Suprapubic skin (tissue), 4 donors: ENCODE data around the gene PKD2L2. TPM values are rescaled to one million over a fixed set of nuclear protein-coding genes. Genes with fewer than 3 reads are reported as not detected.
"Not testable (repeated sequence)": the region's sequence is repeated elsewhere in the genome, so short reads cannot be mapped to it uniquely, and the experiment has no call there.

Experiments used
- DNase-seq, 2 donors: peaks; one replicate each; pipeline ENCODE4 v3.0.0-alpha.2; 2019; ENCODE audit warnings: low spot score in 2 of 2
- H3K27ac ChIP-seq: fragments of 200-600 bp; sonication (generic); one replicate; pipeline ENCODE4 v1.5.1; 2019
- H3K27me3 ChIP-seq: fragments of 200-600 bp; sonication (generic); one replicate; pipeline ENCODE4 v1.5.1; 2019
- H3K36me3 ChIP-seq: fragments of 200-600 bp; sonication (generic); one replicate; pipeline ENCODE4 v1.5.1; 2019
- H3K4me1 ChIP-seq: fragments of 200-600 bp; sonication (generic); one replicate; pipeline ENCODE4 v1.5.1; 2019
- H3K4me3 ChIP-seq: fragments of 200-600 bp; sonication (generic); one replicate; pipeline ENCODE4 v1.5.1; 2019; ENCODE audit warnings: mild to moderate bottlenecking
- H3K9me3 ChIP-seq: fragments of 200-600 bp; sonication (generic); one replicate; pipeline ENCODE4 v1.5.1; 2019
- EP300 ChIP-seq: sonication (generic); formaldehyde crosslinking; IDR thresholded peaks from one replicate; pipeline ENCODE4 v1.6.1; 2017; ENCODE audit warnings: antibody characterized with exemption
- POLR2A ChIP-seq, 2 donors: fragments of 450-650 bp; IDR thresholded peaks; one replicate each; pipeline ENCODE4 v1.6.1; 2017; ENCODE audit warnings: antibody characterized with exemption in 2 of 2, mild to moderate bottlenecking in 2 of 2, moderate library complexity in 2 of 2
- POLR2AphosphoS5 ChIP-seq, 3 donors: sonication (generic); formaldehyde crosslinking; IDR thresholded peaks; one replicate each; pipeline ENCODE4 v1.6.1; 2017; ENCODE audit warnings: antibody characterized with exemption in 3 of 3
- WGBS: methylation state at CpG from one replicate; pipeline ENCODE4 v1.1.5; 2018; 5-methylcytosine and 5-hydroxymethylcytosine counted together
- total RNA-seq, 4 donors: library from RNA; depleted of rRNA; stranded (reverse); fragments of >200 nt; gene quantifications; one replicate each; pipeline ENCODE4 v1.1.0, GENCODE V29; 2016
- TF ChIP-seq, protein P1 (sequence below), 2 donors: fragments of 200-600 bp in 1 of 2; fragments of 450-650 bp in 1 of 2; sonication (generic) in 1 of 2; IDR thresholded peaks; one replicate each; pipeline ENCODE4 v1.5.1; 2016 to 2019; ENCODE audit warnings: antibody characterized with exemption in 2 of 2, mild to moderate bottlenecking in 1 of 2, moderate library complexity in 1 of 2

Gene PKD2L2
- total RNA-seq, 4 donors from 2014 or later: not detected

DNA sequence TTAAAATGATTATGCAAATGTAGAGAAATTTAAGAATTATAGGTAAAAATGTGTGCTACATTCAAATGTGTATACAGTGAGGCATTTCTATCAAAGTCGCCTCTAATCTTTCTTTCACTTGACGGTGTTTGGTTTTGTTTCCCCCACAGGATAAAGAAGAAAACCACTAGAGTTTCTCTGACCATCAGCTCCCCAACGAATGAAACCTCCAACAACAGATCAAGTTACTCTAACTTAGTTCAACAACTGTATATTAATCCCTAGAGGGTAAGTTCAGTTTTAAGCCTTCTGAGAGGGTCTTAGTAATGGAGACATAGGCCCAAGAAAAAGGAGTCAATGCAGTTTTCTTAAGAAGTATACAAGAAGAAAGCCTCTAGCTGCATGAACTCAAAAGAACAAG, 33.1 kb upstream of the PKD2L2 start:
- Histone ChIP-seq H3K27ac (no peak overlapping the region), H3K4me1 (peaks cover 5% of the 10 kb centered on the region), H3K4me3 (no peak overlapping the region), H3K36me3 (no peaks in the 10 kb centered on the region), H3K27me3 (no peaks in the 10 kb centered on the region), H3K9me3 (no peaks in the 10 kb centered on the region)
- no peak for DNase-seq
- WGBS: 87% methylated on average over 3 of the region's 3 CpGs
- TF ChIP-seq EP300: no peak
- no peak for TF ChIP-seq POLR2AphosphoS5 (IDR thresholded peaks at IDR 0.05)
- no peak for TF ChIP-seq POLR2A (IDR thresholded peaks at IDR 0.05)
- TF ChIP-seq, protein P1, sequence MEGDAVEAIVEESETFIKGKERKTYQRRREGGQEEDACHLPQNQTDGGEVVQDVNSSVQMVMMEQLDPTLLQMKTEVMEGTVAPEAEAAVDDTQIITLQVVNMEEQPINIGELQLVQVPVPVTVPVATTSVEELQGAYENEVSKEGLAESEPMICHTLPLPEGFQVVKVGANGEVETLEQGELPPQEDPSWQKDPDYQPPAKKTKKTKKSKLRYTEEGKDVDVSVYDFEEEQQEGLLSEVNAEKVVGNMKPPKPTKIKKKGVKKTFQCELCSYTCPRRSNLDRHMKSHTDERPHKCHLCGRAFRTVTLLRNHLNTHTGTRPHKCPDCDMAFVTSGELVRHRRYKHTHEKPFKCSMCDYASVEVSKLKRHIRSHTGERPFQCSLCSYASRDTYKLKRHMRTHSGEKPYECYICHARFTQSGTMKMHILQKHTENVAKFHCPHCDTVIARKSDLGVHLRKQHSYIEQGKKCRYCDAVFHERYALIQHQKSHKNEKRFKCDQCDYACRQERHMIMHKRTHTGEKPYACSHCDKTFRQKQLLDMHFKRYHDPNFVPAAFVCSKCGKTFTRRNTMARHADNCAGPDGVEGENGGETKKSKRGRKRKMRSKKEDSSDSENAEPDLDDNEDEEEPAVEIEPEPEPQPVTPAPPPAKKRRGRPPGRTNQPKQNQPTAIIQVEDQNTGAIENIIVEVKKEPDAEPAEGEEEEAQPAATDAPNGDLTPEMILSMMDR (IDR thresholded peaks at IDR 0.05): no peak

DNA sequence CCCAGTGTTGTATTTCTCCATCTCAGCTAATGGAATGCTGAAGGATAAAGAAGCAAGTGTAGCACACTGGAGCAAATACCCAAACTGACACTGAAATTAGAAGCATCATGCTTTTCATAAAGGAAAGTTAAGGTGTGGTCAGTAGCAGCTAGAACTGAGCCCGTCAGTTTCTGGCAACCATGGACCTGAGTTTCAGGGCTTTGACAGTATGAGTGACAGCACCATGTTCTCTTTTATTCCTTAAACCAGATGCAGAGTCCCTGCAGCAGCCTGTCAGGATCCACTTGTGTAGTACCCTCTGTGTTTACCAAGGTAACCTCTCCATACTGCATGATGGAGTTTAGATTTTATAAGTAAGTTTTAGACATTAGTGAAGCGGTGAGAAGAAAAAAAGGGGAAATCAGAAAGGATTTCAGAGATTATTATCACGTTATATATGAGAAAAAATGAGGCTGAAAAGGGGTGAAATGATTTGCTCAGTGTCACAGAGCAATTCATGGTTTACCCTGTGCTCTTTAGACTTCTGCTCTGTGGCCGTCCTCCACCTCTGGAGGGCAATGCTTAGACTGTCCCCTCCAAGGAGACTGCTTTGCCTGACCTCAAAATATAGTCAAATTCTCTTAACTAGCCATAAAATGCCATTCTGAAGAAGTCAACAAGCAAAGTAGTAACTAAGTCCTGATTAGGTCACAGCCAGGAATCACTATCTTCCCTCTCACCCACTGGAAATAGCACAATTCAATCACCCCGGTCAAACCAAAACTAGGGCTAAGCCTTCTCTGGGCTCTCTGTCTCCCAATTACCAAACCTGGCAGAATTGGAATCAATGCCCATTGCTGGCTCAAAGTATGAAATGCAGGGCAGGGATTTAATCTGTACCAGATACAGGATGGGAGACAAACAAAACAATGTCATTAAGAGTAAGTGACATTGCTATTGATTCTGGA, 32.1 kb upstream of the PKD2L2 start:
- no peaks in the 10 kb centered on the region for H3K27me3 ChIP-seq
- H3K4me1 ChIP-seq: peaks cover 5% of the 10 kb centered on the region
- no peak overlapping the region for H3K27ac ChIP-seq
- TF ChIP-seq EP300 (no peak), POLR2AphosphoS5 (IDR thresholded peaks at IDR 0.05) (no peak), POLR2A (IDR thresholded peaks at IDR 0.05) (no peak)
- TF ChIP-seq, protein P1 (IDR thresholded peaks at IDR 0.05): no peak
- DNase-seq: no peak
- H3K9me3 ChIP-seq: no peaks in the 10 kb centered on the region
- H3K36me3 ChIP-seq: no peaks in the 10 kb centered on the region
- no peak overlapping the region for H3K4me3 ChIP-seq
- 77% methylated on average over 5 of the region's 5 CpGs for WGBS

DNA sequence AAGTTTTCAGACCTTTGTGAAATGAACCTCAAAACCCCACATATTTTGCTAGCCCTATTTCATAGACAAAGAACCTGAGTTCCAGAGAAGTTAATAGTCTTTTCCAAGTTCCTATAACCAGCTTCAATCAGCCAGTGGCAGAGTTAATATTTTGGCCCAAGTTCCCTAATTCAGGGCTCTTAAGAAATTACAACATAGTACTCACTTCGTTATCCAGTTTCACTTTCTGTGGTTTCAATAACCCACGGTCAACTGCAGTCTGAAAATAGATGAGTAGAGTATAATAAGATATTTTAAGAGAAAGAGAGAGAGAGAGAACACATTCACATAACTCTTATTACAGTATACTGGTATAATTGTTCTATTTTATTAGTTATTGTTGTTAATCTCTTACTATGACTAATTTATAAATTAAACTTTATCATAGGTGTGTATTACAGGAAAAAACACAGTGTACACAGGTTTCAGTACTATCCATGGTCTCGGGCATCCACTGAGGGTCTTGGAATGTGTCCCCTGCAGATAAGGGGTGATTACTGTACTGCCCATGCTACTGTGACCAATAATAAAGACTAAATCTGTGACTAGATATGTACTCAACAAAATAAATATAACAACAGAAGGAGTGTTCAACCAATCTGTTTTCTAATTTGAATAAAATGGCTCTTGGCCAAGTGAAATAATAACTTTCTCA, 30.9 kb upstream of the PKD2L2 start:
- 21% methylated on average over 3 of the region's 3 CpGs for WGBS
- DNase-seq: no peak
- no peak for TF ChIP-seq EP300
- TF ChIP-seq POLR2AphosphoS5 (IDR thresholded peaks at IDR 0.05): no peak
- no peak for TF ChIP-seq POLR2A (IDR thresholded peaks at IDR 0.05)
- TF ChIP-seq, protein P1 (IDR thresholded peaks at IDR 0.05): no peak
- no peaks in the 10 kb centered on the region for H3K27me3 ChIP-seq
- no peaks in the 10 kb centered on the region for H3K36me3 ChIP-seq
- no peaks in the 10 kb centered on the region for H3K9me3 ChIP-seq
- peaks cover 5% of the 10 kb centered on the region for H3K4me1 ChIP-seq
- peak overlapping the region; percentile 8 for H3K4me3 ChIP-seq
- H3K27ac ChIP-seq: no peak overlapping the region

DNA sequence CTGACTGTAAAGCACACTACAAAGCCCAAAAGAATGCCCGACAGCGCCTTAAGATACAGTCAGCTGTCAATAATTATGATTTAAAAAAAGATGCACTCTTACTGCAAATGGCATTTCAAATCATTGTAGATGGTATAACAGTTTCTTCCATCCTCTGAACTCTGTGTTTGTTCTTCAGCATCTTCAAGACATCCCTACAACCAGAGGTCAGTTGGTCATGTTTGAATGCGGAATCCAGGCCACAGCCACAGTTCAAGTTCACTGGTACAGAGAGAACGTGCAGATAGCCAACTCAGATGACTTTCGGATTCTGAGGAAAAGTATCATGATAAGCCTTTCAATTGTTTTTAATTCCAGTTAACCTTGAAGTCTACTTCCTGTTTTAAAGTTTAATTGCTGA, 30.3 kb upstream of the PKD2L2 start:
- H3K4me1 ChIP-seq: peaks cover 5% of the 10 kb centered on the region
- H3K36me3 ChIP-seq: no peaks in the 10 kb centered on the region
- no peak overlapping the region for H3K27ac ChIP-seq
- H3K9me3 ChIP-seq: no peaks in the 10 kb centered on the region
- WGBS: 75% methylated on average over 5 of the region's 5 CpGs
- peak overlapping the region; percentile 8 for H3K4me3 ChIP-seq
- TF ChIP-seq POLR2A (IDR thresholded peaks at IDR 0.05) (no peak), POLR2AphosphoS5 (IDR thresholded peaks at IDR 0.05) (no peak), EP300 (no peak)
- TF ChIP-seq, protein P1 (IDR thresholded peaks at IDR 0.05): no peak
- H3K27me3 ChIP-seq: no peaks in the 10 kb centered on the region
- DNase-seq: no peak

DNA sequence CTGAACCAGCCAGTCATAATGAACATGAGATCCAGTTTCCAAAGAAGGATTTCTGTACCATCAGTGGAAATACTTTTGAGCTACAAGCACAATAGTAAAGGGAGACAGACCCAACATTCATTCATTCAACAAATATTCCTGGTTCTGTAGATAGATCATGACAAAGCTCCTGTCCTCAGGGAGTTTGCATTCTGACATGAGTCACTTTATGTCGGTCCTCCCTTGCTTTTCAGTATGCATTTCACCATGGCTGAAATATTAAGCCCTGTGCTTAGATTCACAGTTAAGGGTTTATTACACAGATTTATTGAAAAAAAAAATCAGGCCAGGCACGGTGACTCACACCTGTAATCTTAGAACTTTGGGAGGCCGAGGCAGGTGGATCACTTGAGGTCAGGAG, 27.0 kb upstream of the PKD2L2 start:
- H3K4me3 ChIP-seq: no peak overlapping the region
- no peaks in the 10 kb centered on the region for H3K36me3 ChIP-seq
- no peak for DNase-seq
- H3K27ac ChIP-seq: no peak overlapping the region
- no peaks in the 10 kb centered on the region for H3K9me3 ChIP-seq
- 90% methylated on average over 3 of the region's 3 CpGs for WGBS
- TF ChIP-seq EP300 (no peak), POLR2AphosphoS5 (IDR thresholded peaks at IDR 0.05) (no peak), POLR2A (IDR thresholded peaks at IDR 0.05) (no peak)
- TF ChIP-seq, protein P1 (IDR thresholded peaks at IDR 0.05): no peak
- peaks cover 5% of the 10 kb centered on the region for H3K4me1 ChIP-seq
- no peaks in the 10 kb centered on the region for H3K27me3 ChIP-seq

DNA sequence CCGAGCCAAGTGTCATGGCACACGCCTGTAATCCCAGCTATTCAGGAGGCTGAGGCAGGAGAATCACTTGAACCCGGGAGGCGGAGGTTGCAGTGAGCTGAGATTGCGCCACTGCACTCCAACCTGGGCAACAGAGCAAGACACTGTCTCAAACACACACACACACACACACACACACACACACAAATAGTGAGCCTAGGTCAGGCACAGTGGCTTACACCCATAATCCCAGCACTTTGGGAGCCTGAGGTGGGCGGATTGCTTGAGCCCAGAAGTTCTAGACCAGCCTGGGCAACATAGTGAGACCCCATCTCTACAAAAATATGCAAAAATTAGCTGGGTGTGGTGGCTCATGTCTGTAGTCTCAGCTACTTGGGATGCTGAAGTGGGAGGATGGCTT, 25.6 kb upstream of the PKD2L2 start:
- H3K4me1 ChIP-seq, H3K4me3 ChIP-seq, H3K9me3 ChIP-seq, H3K36me3 ChIP-seq, H3K27me3 ChIP-seq, DNase-seq, H3K27ac ChIP-seq: not testable (repeated sequence)
- WGBS: 84% methylated on average over 4 of the region's 6 CpGs
